SU-DHL-6 (cell line): ENCODE results near the gene TSPAN32.

Experiments used
- H2AFZ ChIP-seq: fragments of 200-600 bp; sonication (generic); 2 replicates; pipeline ENCODE4 v1.6.1; 2014; ENCODE audit warnings: low read depth, mild to moderate bottlenecking, moderate library complexity, mixed read lengths, antibody characterized with exemption, low read length; ENCODE audit not compliant: severe bottlenecking
- H3F3A ChIP-seq: fragments of 200-600 bp; shearing (Covaris generic); 2 replicates; pipeline ENCODE4 v1.6.0; 2016; ENCODE audit warnings: antibody characterized with exemption, mild to moderate bottlenecking; ENCODE audit not compliant: insufficient read depth
- H3K27ac ChIP-seq: fragments of 200-600 bp; sonication (generic); 2 replicates; pipeline ENCODE4 v1.5.1; 2016; ENCODE audit warnings: low read depth, mild to moderate bottlenecking, low read length, moderate library complexity, mixed read lengths
- H3K27me3 ChIP-seq: fragments of 200-600 bp; sonication (generic), shearing (Covaris generic); 2 replicates; pipeline ENCODE4 v1.6.0; 2014; ENCODE audit warnings: mild to moderate bottlenecking, low read length
- H3K36me3 ChIP-seq: fragments of 200-600 bp; sonication (generic); 2 replicates; pipeline ENCODE4 v1.6.1; 2014; ENCODE audit warnings: mild to moderate bottlenecking, low read length, mixed read lengths
- H3K4me2 ChIP-seq: fragments of 300-600, 200-600 bp; shearing (Covaris generic), sonication (generic); 2 replicates; pipeline ENCODE4 v1.6.0; 2014; ENCODE audit warnings: low read length, low read depth, mild to moderate bottlenecking; ENCODE audit not compliant: poor library complexity, severe bottlenecking
- H3K4me3 ChIP-seq: fragments of 200-600 bp; sonication (generic); 2 replicates; pipeline ENCODE4 v1.5.1; 2014; ENCODE audit warnings: antibody characterized with exemption, low read length, mild to moderate bottlenecking, mixed read lengths; ENCODE audit not compliant: insufficient read depth, poor library complexity, severe bottlenecking
- H3K79me2 ChIP-seq: fragments of 200-600 bp; sonication (generic); 2 replicates; pipeline ENCODE4 v1.6.1; 2014; ENCODE audit warnings: mild to moderate bottlenecking, low read length, moderate library complexity; ENCODE audit not compliant: insufficient read depth
- H3K9ac ChIP-seq: fragments of 200-600 bp; sonication (generic); 2 replicates; pipeline ENCODE4 v1.7.0; 2014; ENCODE audit warnings: mild to moderate bottlenecking, low read length
- H3K9me2 ChIP-seq: fragments of 200-600 bp; sonication (generic); replicated peaks from 2 replicates; pipeline ENCODE4 v1.6.1; 2014; ENCODE audit warnings: low read length; ENCODE audit not compliant: insufficient read depth
- H3K9me3 ChIP-seq: fragments of 200-600 bp; sonication (generic); 2 replicates; pipeline ENCODE4 v1.6.1; 2014; ENCODE audit warnings: low read length, mixed read lengths; ENCODE audit not compliant: insufficient read depth
- H4K20me1 ChIP-seq: fragments of 200-600 bp; sonication (generic); 2 replicates; pipeline ENCODE4 v1.6.1; 2014; ENCODE audit warnings: low read depth, mild to moderate bottlenecking, antibody characterized with exemption, low read length, moderate library complexity, mixed read lengths
- EZH2phosphoT487 ChIP-seq: fragments of 200-600 bp; sonication (generic), shearing (Covaris generic); conservative IDR thresholded peaks from 2 replicates; pipeline ENCODE4 v1.6.1; 2018; ENCODE audit warnings: mild to moderate bottlenecking, antibody characterized with exemption, low read length, moderate library complexity, mixed read lengths
- TF ChIP-seq, protein P1 (sequence below): fragments of 200-600 bp; sonication (generic); IDR thresholded peaks from one replicate; pipeline ENCODE4 v1.5.1; 2017; ENCODE audit warnings: antibody characterized with exemption, mild to moderate bottlenecking, low read length, moderate library complexity; ENCODE audit not compliant: insufficient read depth, poor library complexity, severe bottlenecking

TSPAN32 gene

GRCh38 chr11:2256951-2257700, 44.7 kb upstream of the TSPAN32 start:
- Histone ChIP-seq H3K27me3 (no peaks in the 10 kb centered on the region), H3K27ac (no peak overlapping the region), H4K20me1 (no peaks in the 10 kb centered on the region), H3K9ac (no peak overlapping the region), H3F3A (no peaks in the 10 kb centered on the region), H3K4me2 (no peak overlapping the region), H3K9me3 (no peaks in the 10 kb centered on the region), H3K4me3 (no peak overlapping the region), H3K36me3 (no peaks in the 10 kb centered on the region), H3K79me2 (no peaks in the 10 kb centered on the region), H3K9me2 (no peaks in the 10 kb centered on the region), H2AFZ (no peak overlapping the region)
- no peak for TF ChIP-seq EZH2phosphoT487
- TF ChIP-seq, protein P1, sequence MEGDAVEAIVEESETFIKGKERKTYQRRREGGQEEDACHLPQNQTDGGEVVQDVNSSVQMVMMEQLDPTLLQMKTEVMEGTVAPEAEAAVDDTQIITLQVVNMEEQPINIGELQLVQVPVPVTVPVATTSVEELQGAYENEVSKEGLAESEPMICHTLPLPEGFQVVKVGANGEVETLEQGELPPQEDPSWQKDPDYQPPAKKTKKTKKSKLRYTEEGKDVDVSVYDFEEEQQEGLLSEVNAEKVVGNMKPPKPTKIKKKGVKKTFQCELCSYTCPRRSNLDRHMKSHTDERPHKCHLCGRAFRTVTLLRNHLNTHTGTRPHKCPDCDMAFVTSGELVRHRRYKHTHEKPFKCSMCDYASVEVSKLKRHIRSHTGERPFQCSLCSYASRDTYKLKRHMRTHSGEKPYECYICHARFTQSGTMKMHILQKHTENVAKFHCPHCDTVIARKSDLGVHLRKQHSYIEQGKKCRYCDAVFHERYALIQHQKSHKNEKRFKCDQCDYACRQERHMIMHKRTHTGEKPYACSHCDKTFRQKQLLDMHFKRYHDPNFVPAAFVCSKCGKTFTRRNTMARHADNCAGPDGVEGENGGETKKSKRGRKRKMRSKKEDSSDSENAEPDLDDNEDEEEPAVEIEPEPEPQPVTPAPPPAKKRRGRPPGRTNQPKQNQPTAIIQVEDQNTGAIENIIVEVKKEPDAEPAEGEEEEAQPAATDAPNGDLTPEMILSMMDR, result no peak

DNA sequence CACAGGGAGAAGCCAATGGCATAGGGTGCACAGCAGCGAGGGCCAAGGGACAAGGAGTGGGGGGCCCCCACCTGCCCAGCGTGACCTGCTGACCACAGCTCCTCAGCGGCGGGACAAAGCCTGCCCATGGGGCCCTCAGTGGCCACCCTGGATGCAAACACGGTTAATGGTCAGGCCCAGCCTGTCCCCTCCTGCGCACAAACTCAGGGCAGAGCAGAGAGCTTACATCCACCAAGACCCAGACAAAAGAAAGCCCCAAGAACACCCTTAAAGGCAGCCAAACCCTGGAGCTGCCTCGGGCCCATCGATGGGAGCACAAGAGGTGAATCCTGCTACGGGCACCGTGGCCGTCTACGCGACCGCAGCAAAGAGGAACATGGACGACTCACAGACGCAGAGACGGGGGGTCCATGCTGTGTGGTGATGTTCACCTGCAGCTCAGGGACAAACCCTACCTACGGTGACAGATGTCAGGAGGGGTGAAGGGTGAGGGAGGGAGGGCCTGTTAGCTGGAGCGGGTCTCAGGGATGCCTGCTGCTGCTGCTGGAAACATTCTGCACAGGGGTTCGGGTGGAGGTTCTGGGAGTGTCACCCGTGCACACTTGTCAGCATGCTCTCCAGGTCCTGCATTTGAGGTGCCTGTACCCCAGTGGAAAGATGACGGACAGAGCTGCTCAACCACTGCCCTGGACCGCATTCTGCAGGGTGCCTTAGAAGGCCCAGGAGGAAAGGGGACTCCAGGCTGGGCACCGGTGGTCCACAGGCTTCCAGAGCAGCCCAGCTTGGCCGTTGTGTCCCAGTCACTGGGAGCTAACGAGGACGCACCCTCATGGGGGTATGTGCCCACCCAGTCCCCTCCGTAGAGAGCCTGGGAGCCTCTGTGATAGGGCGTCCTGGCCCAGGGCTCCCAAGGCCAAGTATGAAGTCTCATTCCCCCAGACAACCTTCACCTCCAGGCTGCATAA, 43.0 kb upstream of the TSPAN32 start:
- Histone ChIP-seq H3K9ac (no peak overlapping the region), H3K9me3 (no peaks in the 10 kb centered on the region), H4K20me1 (no peaks in the 10 kb centered on the region), H3K4me2 (no peak overlapping the region), H3K79me2 (no peaks in the 10 kb centered on the region), H3K27ac (no peak overlapping the region), H3K36me3 (no peaks in the 10 kb centered on the region), H3F3A (no peaks in the 10 kb centered on the region), H3K4me3 (no peak overlapping the region), H2AFZ (no peak overlapping the region), H3K27me3 (no peaks in the 10 kb centered on the region), H3K9me2 (no peaks in the 10 kb centered on the region)
- TF ChIP-seq, protein P1, result no peak
- no peak for TF ChIP-seq EZH2phosphoT487

DNA sequence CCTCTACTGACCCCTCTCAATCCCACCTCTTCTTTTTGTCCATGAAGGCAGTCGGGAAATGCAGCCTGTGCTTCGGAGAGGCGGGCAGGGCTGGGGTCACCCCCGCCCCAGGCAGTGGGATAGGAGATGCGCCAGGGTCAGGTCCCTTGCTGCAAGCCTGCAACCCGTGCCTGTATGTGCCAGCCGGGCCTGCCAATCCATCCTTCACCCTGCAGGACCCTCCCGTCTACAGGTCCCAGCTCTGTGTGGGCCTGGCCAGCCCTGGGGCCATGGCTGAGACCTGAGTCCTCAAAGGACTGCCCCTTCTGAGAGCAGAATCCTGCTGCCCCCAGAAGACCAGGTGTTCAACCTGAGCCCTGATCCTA, 42.4 kb upstream of the TSPAN32 start:
- Histone ChIP-seq H3K4me2 (no peak overlapping the region), H3F3A (no peaks in the 10 kb centered on the region), H3K4me3 (no peak overlapping the region), H3K27ac (no peak overlapping the region), H3K27me3 (no peaks in the 10 kb centered on the region), H3K79me2 (no peaks in the 10 kb centered on the region), H3K36me3 (no peaks in the 10 kb centered on the region), H4K20me1 (no peaks in the 10 kb centered on the region), H3K9me2 (no peaks in the 10 kb centered on the region), H2AFZ (no peak overlapping the region), H3K9ac (no peak overlapping the region), H3K9me3 (no peaks in the 10 kb centered on the region)
- TF ChIP-seq EZH2phosphoT487, result no peak
- TF ChIP-seq, protein P1, result no peak
